SK-N-SH (cell line): ENCODE results near the gene C1QTNF9B. TPM values are rescaled to one million over a fixed set of nuclear protein-coding genes. Genes with fewer than 3 reads are reported as not detected.
"Not testable (repeated sequence)": the region's sequence is repeated elsewhere in the genome, so short reads cannot be mapped to it uniquely, and the experiment has no call there.

Source experiments
- CTCF ChIA-PET: fragments of 300-600, 350-600 bp; formaldehyde crosslinking; extraction: SDS; loops from one replicate; lab custom pipeline; 2021; lab: Yijun Ruan, JAX
- POLR2A ChIA-PET: fragments of 350-600 bp; sonication (Branson Sonifier 250); formaldehyde crosslinking; extraction: SDS; loops from one replicate; lab custom pipeline; 2020; ENCODE audit warnings: antibody characterized with exemption, inconsistent platforms; lab: Yijun Ruan, JAX
- DNase-seq: peaks from one replicate; pipeline ENCODE4 v3.0.0; 2012
- H2AFZ ChIP-seq: fragments of 200-600 bp; sonication (generic); 2 replicates; pipeline ENCODE4 v1.8.1; 2016; ENCODE audit warnings: antibody characterized with exemption, mild to moderate bottlenecking, low read depth
- H3F3A ChIP-seq: fragments of 200-600 bp; sonication (generic); replicated peaks from 2 replicates; pipeline ENCODE3; 2016; ENCODE audit warnings: antibody characterized with exemption, mild to moderate bottlenecking; ENCODE audit not compliant: insufficient read depth
- H3K27ac ChIP-seq, 2 experiments: fragments of 200-500 bp in 1 of 2; fragments of 200-600 bp in 1 of 2; sonication (Bioruptor generic) in 1 of 2; sonication (generic), shearing (Covaris generic) in 1 of 2; 2 replicates each; pipeline versions ENCODE4 v1.5.1 to v1.6.1; 2014 to 2016; ENCODE audit warnings: low read depth in 2 of 2, inconsistent platforms in 1 of 2, low read length in 1 of 2, mild to moderate bottlenecking in 1 of 2, mixed read lengths in 1 of 2
- H3K27me3 ChIP-seq: fragments of 200-600 bp; sonication (generic), shearing (Covaris generic); 2 replicates; pipeline ENCODE4 v1.6.1; 2016; ENCODE audit warnings: mixed run types; ENCODE audit not compliant: insufficient read depth
- H3K36me3 ChIP-seq, 2 experiments: fragments of 200-500 bp in 1 of 2; fragments of 200-600 bp in 1 of 2; sonication (Bioruptor generic) in 1 of 2; sonication (generic) in 1 of 2; replicated peaks in 1 of 2; 2 replicates each; pipeline versions ENCODE3 to v1.5.1; 2014 to 2016; ENCODE audit warnings: low read length in 1 of 2, mild to moderate bottlenecking in 1 of 2; ENCODE audit not compliant: insufficient read depth in 2 of 2, control insufficient read depth in 1 of 2
- H3K4me1 ChIP-seq, 2 experiments: fragments of 200-500 bp in 1 of 2; fragments of 200-600 bp in 1 of 2; sonication (Bioruptor generic) in 1 of 2; sonication (generic), shearing (Covaris generic) in 1 of 2; 2 replicates each; pipeline versions ENCODE4 v1.5.1 to v1.6.1; 2014 to 2016; ENCODE audit warnings: low read depth in 1 of 2, low read length in 1 of 2, mixed run types in 1 of 2; ENCODE audit not compliant: insufficient read depth in 2 of 2, control insufficient read depth in 1 of 2
- H3K4me2 ChIP-seq: fragments of 200-600 bp; sonication (generic), shearing (Covaris generic); 2 replicates; pipeline ENCODE4 v1.6.1; 2017; ENCODE audit warnings: mixed run types
- H3K4me3 ChIP-seq, 2 experiments: fragments of 200-500 bp in 1 of 2; fragments of 200-600 bp in 1 of 2; sonication (Bioruptor generic) in 1 of 2; sonication (generic), shearing (Covaris generic) in 1 of 2; 2 replicates each; pipeline versions ENCODE4 v1.5.1 to v1.8.1; 2014 to 2016; ENCODE audit warnings: low read depth in 2 of 2, inconsistent platforms in 1 of 2, low read length in 1 of 2, mild to moderate bottlenecking in 1 of 2, mixed read lengths in 1 of 2, moderate library complexity in 1 of 2
- H3K79me2 ChIP-seq: fragments of 200-600 bp; sonication (generic); 2 replicates; pipeline ENCODE4 v1.8.1; 2017; ENCODE audit warnings: mild to moderate bottlenecking; ENCODE audit not compliant: insufficient read depth
- H3K9ac ChIP-seq: fragments of 200-600 bp; sonication (generic); 2 replicates; pipeline ENCODE4 v1.6.1; 2017; ENCODE audit warnings: mixed run types
- H3K9me2 ChIP-seq: fragments of 200-600 bp; sonication (generic); 2 replicates; pipeline ENCODE4 v1.6.1; 2017; ENCODE audit warnings: mixed run types
- H3K9me3 ChIP-seq: fragments of 200-600 bp; sonication (generic); 2 replicates; pipeline ENCODE4 v1.6.1; 2017; ENCODE audit warnings: mixed run types, mild to moderate bottlenecking, moderate library complexity
- H4K20me1 ChIP-seq: fragments of 200-600 bp; sonication (generic); 2 replicates; pipeline ENCODE4 v1.6.1; 2017; ENCODE audit warnings: mild to moderate bottlenecking, mixed run types; ENCODE audit not compliant: insufficient read depth
- CTCF ChIP-seq: fragments of 200-600 bp; sonication (generic); IDR thresholded peaks from 2 replicates; pipeline ENCODE4 v1.6.1; 2017; ENCODE audit warnings: antibody characterized with exemption, mild to moderate bottlenecking, moderate library complexity
- FOSL2 ChIP-seq: IDR thresholded peaks from 2 replicates; pipeline ENCODE4 v1.4.0; 2012; ENCODE audit warnings: low read depth, mild to moderate bottlenecking, moderate library complexity, borderline replicate concordance
- MAX ChIP-seq: IDR thresholded peaks from 2 replicates; pipeline ENCODE4 v1.4.0; 2012; ENCODE audit warnings: low read depth
- NRF1 ChIP-seq: IDR thresholded peaks from 2 replicates; pipeline ENCODE4 v1.6.1; 2012; ENCODE audit warnings: low read depth, mild to moderate bottlenecking, low read length
- RAD21 ChIP-seq: IDR thresholded peaks from 2 replicates; pipeline ENCODE4 v1.6.1; 2012; ENCODE audit warnings: mild to moderate bottlenecking, low read length
- SMC3 ChIP-seq: IDR thresholded peaks from 2 replicates; pipeline ENCODE4 v1.6.1; 2012; ENCODE audit warnings: low read depth, low read length, improper control_type of control experiment
- USF1 ChIP-seq: IDR thresholded peaks from 2 replicates; pipeline ENCODE4 v1.4.0; 2012; ENCODE audit warnings: low read depth, borderline replicate concordance
- ZBTB33 ChIP-seq: IDR thresholded peaks from 2 replicates; pipeline ENCODE4 v1.4.0; 2012; ENCODE audit warnings: low read depth, borderline replicate concordance
- WGBS: methylation state at CpG from one replicate; pipeline ENCODE4 v1.1.6; 2017; ENCODE audit warnings: low lambda C conversion rate; 5-methylcytosine and 5-hydroxymethylcytosine counted together
- polyA plus RNA-seq, 3 experiments: library from polyadenylated mRNA; depleted of rRNA; stranded (reverse); fragments of >200 nt; gene quantifications; 2 replicates each; pipeline ENCODE4 v1.2.3, GENCODE V29; 2012

C1QTNF9B gene
- polyA plus RNA-seq, 1 of the 3 experiments (the other 2 are of a cell fraction), result not detected

GRCh38 chr13:23898101-23898500 is 799 bp upstream of the C1QTNF9B start:
- no peak overlapping the region for H3K9ac ChIP-seq
- no peak overlapping the region for H2AFZ ChIP-seq
- DNase-seq, result no peak
- H3K4me3 ChIP-seq, result no peak overlapping the region
- H3K27me3 ChIP-seq, result no peaks in the 10 kb centered on the region
- no peaks in the 10 kb centered on the region for H3K79me2 ChIP-seq
- ChIA-PET CTCF (interaction anchor here (3.5 kb wide), 1 partner anchor 9 kb away, joined by 16 read pairs; the partner anchor contains the start of gene MIPEP), POLR2A (no interaction called here)
- no peak overlapping the region for H3K4me2 ChIP-seq
- TF ChIP-seq RAD21, result no peak
- TF ChIP-seq FOSL2, result no peak
- WGBS, result 89% methylated on average over 8 of the region's 8 CpGs
- no peak overlapping the region for H3K27ac ChIP-seq
- H3K4me1 ChIP-seq, result peaks cover 0 to under 1% of the 10 kb centered on the region in 2 experiments; a peak in 1 of 4 replicates
- no peaks in the 10 kb centered on the region for H3K36me3 ChIP-seq
- H3K9me2 ChIP-seq, result no peaks in the 10 kb centered on the region
- H3F3A ChIP-seq, result no peaks in the 10 kb centered on the region
- H3K9me3 ChIP-seq, result no peaks in the 10 kb centered on the region
- H4K20me1 ChIP-seq, result no peaks in the 10 kb centered on the region

- POLR2A ChIA-PET, H3K4me2 ChIP-seq, H3F3A ChIP-seq, H3K9me2 ChIP-seq, H3K4me3 ChIP-seq, H3K79me2 ChIP-seq, H3K36me3 ChIP-seq, H3K27me3 ChIP-seq, H3K4me1 ChIP-seq, H3K27ac ChIP-seq, H3K9ac ChIP-seq, H3K9me3 ChIP-seq, DNase-seq, CTCF ChIA-PET, H2AFZ ChIP-seq, H4K20me1 ChIP-seq: not testable (repeated sequence)
- WGBS, result 51% methylated on average over 3 of the region's 12 CpGs
Measured at GRCh38 chr13:23894746-23895145, 2.6 kb downstream of the C1QTNF9B start.

- H3F3A ChIP-seq, H3K4me3 ChIP-seq, H3K36me3 ChIP-seq, CTCF ChIA-PET, H2AFZ ChIP-seq, POLR2A ChIA-PET, H3K4me1 ChIP-seq, H3K27me3 ChIP-seq, H3K4me2 ChIP-seq, DNase-seq, H3K9me3 ChIP-seq, H3K9ac ChIP-seq, H4K20me1 ChIP-seq, H3K79me2 ChIP-seq, H3K27ac ChIP-seq, H3K9me2 ChIP-seq: not testable (repeated sequence)
- no CpG with 5 or more reads among the region's 4 CpGs for WGBS
Measured at GRCh38 chr13:23893791-23894190, 3.5 kb downstream of the C1QTNF9B start.

GRCh38 chr13:23889615-23890607 is 7.4 kb downstream of the C1QTNF9B start:
- ChIA-PET CTCF (interaction anchor here (0.6 to 2.4 kb wide), 35 partner anchors 9 to 1636 kb away, joined by 3 to 37 read pairs (median 4); partner anchors contain the start of genes SACS and TNFRSF19), POLR2A (no interaction called here)
- H3F3A ChIP-seq, result no peaks in the 10 kb centered on the region
- no peaks in the 10 kb centered on the region for H3K9me2 ChIP-seq
- H3K27me3 ChIP-seq, result no peaks in the 10 kb centered on the region
- H3K79me2 ChIP-seq, result peaks cover 21% of the 10 kb centered on the region
- H4K20me1 ChIP-seq, result no peaks in the 10 kb centered on the region
- H3K9me3 ChIP-seq, result no peaks in the 10 kb centered on the region
- H3K36me3 ChIP-seq, result peaks cover 0 to 5% of the 10 kb centered on the region in 2 experiments
- peak overlapping the region; percentile 83 for H3K4me2 ChIP-seq
- peak overlapping the region; percentile 86 for H2AFZ ChIP-seq
- WGBS, result 5% methylated on average over 14 of the region's 15 CpGs
- DNase-seq, result peak; percentile 41
- H3K9ac ChIP-seq, result peak overlapping the region; percentile 39; the same call in 1 of the 2 replicates
- H3K27ac ChIP-seq, result peak overlapping the region in 1 of 2 experiments; percentile 91; a peak in 3 of 4 replicates
- H3K4me3 ChIP-seq, result peak overlapping the region; percentile 77 to 92
- H3K4me1 ChIP-seq, result peaks cover 0 to 7% of the 10 kb centered on the region in 2 experiments; a peak in 2 of 4 replicates
- TF ChIP-seq ZBTB33 (no peak), RAD21 (peak; percentile 54), CTCF (peak; percentile 55), NRF1 (no peak), MAX (no peak), USF1 (no peak), SMC3 (peak; percentile 17; the same call in 1 of the 2 replicates)
